Amygdala (tissue), 56 donors: Measurements from ENCODE around the gene TAS1R2.

ENCODE experiments used
- DNase-seq, 56 donors: peaks; one replicate each; lab custom pipeline; 2025; lab: John Stamatoyannopoulos, UW

TAS1R2 gene

DNA sequence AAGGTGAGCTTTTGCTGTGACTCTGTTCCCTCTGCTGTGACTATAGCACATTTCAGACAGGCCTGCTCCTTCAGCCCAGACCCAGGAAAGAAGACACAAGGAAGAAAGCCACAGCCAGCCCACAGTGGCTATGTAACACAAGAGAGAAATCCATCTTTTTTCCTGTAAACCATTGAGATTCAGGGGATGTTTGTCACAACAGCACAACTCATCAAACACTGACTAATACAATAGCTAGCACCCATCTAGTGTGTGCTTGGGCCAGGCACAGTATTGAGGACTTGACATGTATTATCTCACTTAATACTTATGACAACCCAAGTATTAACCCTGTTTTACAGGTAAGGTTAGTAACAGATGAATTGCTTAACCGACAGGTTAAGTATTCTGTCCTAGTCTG lies 29.8 kb downstream of the TAS1R2 start:
- no peak for DNase-seq

DNA sequence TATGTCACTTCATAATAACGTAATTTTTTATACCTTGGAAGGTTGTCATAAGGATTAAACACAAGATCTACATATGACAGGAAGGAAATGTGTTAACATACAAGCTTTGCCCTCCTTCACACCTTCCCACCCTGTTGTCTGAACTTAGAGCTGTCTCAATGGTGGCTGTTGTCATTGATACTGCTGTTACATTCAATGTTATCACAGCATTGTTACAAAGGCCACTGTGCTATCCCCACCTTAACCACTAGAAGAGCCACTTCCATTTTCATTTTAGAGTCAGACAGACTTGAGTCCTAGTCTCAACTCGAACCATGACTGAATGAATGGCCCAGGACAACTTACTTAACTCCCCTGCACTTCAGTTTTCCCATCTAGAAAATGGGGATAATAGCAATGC lies 31.2 kb downstream of the TAS1R2 start:
- DNase-seq = no peak

DNA sequence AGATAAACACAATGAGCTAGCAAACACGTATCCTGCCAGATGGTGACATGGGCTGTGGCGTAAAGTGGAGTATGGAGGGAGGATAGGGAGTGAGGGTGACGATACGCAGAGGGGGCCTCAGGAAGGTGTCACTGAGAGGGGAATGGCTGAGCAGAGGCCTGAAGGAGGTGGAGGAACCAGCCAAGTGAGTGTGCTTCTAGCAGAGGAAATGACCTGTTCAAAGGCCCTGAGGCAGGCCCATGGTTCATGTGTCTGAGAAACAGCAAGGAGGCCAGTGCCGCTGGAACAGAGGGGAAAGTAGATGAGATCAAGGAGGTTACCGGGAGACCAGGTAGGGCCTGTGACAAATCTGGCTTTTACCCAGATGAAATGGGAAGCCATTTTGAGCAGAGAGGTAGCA lies 36.0 kb downstream of the TAS1R2 start:
- no peak for DNase-seq

DNA sequence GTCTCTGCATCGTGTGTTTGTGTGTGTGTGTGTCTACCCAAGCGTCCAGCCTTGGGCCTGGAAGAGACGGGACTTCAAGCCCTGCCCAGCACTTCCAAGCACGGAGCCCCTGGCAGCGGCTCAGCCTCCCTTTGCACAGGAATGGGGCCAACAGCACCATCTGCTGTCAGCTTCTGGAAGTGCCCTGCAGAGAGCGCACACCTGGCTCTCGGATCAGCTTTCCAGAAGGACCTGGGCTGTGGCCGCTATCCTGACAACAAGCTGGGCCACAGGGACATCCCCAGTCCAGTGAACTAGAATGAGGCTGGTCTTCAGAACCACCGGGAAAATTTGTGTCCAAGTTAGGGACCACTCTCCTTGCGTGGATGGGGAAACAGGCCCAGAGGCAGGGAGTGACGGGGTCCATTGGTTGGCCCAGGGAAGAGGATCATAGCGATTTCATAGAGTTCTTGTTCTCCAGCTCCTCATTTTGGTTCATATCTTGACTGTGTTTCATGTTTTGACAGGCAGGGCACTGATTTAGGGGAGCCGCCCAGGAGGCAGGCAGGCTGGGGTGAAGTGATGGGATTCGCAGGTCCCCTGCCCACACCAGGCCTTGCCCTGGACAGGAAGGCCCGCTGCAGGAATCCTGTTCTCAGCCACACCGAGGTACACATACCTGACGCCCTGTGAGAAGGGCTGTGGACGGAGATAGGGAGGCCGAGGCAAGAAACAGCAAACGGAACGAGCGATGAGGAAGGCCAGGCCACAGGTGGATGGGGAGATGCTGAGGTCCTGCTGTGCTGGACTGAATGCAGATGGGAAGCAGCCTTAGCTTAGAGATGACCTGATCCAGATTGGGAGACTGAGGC lies 38.4 kb downstream of the TAS1R2 start:
- DNase-seq = peak in 48 of 56 donors; percentile 4 to 77 (median 28)

DNA sequence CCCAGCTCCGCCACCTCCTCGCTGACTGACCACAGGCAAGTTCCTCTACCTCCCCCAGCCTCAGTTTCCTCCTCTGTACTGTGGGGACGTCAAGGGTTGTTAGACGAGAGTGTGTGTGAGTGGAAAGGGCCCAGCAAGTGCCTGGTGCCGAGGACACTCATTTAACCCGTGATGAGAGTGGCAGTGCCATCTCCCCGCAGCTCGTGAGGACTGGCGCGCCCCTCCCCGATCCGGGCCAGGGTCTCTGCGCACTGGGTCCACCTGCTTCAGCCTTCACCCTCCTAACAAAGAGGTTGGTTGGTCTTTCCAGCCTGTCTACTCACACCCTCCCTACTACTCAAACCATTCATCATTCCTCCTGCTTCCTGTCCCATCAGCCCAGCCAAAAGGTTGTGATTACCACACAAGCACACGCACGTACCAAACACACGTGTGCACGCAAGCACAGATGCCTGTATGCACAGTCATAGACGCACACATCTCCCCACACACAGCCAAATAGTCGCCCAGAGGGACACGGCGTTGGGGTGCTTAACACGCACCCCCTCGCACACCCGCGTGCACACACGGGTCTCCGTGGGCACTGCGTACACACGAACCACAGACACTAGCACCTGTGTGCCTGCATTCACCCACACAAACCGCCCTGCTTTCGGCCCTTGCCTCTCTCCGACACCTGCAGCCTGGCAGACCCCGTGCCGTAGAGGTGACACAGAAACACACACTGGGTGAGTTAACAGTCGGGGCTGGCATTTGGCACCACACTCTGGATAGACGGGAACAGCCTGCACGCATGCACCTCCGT lies 39.3 kb downstream of the TAS1R2 start:
- no peak for DNase-seq

DNA sequence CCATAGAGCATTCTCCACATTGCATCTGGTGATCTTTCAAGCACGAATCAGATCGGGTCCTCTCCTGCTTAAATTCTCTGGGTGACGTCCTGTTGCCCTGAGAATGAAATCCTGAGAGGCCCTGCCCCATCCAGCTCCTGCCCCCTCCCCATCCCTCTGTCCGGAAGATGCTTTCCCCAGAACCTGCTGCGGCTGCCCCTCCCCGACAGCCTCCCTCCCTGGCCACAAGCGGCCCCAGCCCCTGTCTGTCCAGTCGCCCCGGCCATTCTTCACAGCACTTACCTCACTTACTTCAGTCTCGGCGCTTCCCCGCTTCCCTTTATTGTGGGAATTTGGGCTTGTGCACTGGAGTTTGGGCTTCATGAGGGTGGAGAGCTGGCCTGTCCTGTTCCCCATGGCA lies 40.3 kb downstream of the TAS1R2 start:
- DNase-seq = no peak

DNA sequence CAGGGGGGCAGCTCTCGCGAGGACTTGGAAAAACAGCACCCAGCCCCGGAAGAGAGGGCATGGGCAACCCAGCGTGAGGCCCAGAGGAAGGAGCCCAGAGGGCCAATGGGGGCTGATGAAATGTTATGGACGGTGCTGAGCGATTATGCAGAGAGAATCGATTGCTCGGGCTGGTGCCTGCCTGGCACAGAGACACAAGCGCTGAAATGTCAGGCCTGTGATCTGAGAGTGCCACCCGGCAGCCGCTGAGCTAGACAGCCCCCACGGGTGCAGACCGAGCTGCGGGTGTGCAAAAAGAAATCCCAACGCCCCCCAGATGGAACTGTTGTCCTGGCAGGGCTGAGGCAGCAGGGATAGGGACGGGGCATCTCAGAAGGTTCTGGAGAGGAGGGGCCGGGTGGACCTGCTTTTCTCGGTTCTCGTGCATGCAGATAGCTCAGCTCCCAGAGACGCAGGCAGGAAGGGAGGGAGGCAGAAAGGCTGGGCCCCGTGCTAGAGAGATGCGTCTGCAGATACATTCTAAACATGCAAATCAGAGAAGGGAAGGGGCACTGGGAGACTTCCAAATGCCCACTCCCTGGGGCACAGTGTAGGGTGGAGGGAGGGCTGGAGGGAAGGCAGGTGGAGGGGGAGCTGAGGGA lies 41.5 kb downstream of the TAS1R2 start:
- DNase-seq = no peak

DNA sequence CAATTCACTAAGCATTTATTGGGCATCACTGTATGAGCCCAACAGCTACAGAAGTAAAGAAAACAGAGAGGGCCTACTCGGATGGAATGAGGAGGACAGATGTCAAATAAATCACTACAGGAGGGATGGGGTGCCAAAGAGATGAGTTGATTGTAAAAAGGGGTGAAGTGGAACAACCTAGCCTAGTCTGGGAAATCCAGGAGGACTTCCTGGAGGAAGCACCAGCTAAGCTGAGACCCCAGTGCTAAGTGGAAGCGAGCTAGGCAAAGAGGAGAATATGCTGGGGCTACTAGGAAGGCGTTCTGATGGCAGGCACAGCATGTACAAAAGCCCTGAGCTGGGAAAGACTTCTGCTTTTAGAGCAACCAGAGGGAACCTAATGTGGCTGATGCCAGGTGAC lies 42.1 kb downstream of the TAS1R2 start:
- no peak for DNase-seq

DNA sequence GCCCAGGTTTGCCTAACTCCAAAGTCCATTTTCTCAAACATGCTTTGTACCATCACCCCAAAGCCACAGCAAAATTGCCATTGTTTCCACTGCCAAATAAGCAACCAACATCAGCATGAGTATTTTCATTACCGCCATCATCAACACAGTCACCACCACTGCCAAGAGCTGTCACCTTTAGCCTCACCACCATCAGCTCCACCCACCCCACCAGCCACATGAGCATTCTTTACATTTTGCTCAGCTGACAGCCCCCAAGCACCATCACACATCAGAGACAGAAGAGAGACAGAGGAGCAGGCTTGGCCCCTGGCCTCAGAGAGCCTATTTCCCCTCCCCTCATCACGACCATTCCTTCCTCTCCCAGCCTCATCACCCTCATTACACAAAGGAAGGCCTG lies 42.7 kb downstream of the TAS1R2 start:
- DNase-seq = no peak

DNA sequence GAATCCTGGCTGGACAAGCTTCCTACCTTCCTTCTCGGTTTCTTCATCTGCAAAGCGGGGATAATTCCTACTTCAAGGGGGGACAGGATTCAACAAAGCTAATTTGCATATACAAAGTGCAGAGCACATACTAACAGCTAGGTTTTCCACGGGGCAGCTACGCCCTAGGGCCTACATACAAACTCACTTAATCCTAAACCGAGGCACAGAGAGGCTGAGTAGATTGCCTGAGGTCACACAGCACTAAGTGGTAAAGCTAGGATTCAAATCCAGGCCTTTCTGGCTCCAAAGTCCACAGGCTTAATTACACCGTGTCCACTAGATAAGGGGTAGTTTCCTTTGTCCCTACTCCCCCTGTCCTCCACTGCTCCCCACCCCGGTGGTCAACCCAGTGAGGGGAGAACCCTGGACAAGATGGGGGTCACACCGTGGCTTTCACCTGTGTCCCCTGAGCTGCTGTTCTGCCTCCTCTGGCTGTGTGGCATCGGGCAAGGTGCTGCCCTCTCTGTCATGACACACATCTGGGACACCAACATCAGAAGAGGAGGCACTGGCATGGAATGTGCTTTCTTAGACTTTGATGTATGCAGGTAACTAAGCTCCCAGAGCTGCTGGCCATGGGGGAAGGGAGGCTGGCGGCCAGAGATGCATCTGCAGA lies 44.5 kb downstream of the TAS1R2 start:
- DNase-seq = no peak

DNA sequence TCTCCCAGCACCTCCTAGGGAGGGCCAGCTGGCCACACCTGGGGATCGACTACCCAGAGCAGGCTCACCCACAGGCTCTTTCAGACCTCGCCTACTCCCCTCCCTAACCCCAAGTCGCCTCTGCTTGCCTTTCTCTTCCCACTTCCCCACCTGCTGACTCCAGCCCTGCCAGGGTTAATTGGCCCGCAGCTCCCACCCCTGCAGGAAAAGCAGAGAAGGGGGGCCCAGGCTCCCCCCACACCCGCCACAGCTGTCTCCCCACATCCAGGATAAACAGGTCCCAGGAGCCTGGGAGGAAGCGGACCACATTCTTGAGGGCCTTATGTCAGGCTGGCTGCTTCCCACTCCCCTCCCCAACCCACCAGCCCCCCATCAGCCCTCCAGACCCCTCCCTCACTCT lies 45.0 kb downstream of the TAS1R2 start:
- DNase-seq = no peak

DNA sequence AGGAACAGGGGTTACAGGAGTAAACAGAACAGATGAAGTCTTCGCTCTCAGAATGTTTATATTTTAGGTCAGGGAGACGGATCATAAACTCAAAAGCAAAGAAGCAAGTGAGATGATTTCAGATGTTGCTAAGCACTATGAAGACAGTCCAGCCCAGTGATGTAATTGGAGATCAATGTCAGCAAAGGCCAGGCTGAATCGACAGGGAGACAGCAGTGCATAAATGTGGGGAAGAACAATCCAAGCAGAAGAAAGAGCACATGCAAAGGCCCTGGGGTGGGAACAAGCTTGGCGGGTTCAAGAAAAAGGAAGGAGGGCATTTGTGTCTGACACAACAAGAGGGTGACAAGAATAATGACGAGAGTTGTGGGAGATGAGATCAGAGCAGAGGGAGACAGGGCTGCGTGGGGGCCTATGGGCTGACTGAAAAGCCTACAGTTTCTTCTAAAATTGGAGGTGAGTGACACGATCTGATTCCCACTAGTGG lies 47.0 kb downstream of the TAS1R2 start:
- no peak for DNase-seq

DNA sequence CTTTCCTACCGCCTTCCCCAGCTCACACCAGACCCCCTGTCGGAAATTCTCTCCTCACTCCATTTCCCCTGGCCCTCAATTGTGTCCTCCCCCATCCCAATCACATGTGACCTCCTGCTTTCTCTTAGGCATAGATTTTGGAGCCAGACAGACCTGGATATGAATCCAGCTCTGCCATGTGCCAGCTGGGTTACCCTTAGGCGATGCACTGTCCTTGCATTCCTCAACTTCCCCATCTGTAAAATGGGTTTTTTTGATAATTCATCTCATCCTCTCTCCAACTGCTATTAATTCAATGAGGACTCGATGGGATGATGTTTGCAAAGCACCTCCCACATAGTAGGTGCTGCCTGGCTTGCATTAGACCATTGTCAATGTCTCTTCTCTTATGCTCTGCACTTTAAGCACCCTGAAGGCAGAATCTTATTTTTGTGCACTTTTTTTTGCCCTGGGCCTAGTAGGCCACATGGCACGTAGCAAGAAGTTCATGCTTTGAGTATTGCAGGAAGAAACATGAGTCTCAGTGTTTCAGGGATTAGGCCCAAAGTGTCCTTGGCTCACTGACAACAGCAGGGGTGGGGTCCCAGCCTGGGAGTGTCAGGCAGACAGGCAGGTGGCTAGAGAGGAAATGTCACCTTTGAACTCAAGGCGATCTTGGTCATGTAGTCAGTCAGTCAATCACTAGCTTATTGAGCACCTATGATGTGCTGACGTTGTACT lies 47.6 kb downstream of the TAS1R2 start:
- no peak for DNase-seq

DNA sequence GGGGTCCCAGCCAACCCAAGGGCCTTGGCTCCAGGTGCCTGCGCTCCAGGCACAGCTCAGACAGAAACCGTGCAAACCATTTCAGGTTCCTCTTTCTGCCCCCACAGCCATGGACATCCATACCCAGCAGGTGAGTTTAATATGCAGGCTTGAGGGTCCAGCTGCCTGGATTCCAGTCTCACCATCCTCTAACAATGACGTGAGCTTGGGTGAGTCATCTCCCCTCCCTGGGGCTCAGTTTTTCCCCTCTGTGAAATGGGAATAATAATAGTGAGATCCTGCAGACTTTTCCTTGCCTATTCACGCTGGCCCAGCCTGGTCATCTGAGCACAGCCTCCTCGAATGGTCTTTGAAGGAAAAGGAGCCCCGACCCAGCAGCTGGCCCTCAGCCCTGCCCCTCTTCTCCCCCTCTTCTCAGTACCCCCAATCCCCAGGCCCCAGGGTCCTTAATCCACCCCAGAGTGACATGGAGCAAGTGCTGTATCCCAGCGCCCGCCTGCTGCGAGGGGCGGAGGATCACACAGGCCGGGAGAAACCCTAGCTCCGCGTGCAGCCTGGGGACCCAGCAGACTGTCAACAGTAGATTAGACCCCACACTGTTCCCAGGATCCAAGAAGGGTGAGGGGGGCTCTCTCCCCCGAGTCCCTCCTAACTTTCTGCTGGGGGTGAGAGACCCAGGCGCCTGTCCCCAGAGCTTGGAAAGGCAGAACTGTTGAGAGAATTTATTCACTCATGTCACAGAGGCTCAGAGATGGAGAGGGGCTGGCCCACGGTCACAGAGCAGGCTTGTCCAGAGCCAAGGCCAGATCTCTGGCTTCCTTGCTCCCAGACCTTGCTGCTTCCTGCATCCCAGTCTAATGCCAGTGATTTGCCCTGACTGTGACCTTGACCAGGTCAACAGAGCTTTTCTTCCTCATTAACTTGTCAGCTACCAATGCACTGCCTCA lies 49.2 kb downstream of the TAS1R2 start:
- DNase-seq = no peak

DNA sequence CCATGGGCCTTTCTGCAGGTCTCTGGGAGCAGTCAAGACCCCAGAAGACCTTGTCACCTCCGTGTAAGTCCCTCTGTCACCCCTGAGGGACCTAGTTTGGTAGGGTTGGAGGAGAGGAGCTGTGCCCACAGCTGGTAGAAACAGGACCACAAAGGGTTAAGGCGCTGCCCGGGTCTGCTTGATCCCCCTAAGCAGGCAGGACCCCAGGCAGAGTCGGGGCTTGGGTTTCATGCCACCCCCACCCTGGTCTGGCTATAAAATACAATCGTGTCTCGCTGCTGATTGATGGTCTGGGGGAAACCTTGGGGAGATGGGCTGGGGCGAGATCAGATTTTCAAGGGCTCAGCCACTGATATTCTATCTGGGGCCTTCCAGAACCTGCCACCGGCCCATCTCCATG lies 50.9 kb downstream of the TAS1R2 start:
- no peak for DNase-seq

DNA sequence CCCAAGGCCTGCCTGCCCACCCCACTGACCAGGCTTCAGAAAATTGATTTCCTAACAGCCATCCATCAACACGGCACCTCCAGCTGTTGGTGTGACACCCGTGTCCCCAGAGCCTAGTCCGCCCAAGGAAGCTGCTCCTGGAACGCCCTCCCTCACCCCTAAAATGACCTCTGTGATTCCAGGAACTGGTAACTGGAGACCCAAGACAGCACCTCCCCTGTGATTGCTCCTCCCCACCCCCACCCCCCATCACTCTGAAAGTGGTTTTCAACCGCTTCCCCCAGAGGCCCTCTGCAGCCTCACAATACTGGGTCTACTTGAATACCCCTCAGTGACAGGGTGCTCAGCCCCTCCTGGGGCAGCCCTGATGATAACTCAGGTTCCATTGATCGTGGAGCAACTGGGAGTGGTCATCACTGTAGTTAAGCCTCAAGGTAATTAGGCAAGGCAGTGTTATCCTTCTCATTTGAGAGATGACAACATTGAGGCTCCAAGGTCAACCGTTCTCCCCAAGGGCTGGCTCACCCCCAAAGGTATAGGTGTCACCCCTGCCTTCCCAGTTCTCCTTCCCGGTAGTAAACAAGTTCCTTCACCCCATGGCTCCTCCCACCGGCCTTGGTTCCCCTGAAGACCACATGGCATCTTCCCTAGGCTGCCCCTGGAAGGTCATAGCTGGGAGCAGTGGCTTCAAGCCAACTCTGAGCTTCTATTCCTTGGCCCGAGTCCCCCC lies 52.0 kb downstream of the TAS1R2 start:
- no peak for DNase-seq

DNA sequence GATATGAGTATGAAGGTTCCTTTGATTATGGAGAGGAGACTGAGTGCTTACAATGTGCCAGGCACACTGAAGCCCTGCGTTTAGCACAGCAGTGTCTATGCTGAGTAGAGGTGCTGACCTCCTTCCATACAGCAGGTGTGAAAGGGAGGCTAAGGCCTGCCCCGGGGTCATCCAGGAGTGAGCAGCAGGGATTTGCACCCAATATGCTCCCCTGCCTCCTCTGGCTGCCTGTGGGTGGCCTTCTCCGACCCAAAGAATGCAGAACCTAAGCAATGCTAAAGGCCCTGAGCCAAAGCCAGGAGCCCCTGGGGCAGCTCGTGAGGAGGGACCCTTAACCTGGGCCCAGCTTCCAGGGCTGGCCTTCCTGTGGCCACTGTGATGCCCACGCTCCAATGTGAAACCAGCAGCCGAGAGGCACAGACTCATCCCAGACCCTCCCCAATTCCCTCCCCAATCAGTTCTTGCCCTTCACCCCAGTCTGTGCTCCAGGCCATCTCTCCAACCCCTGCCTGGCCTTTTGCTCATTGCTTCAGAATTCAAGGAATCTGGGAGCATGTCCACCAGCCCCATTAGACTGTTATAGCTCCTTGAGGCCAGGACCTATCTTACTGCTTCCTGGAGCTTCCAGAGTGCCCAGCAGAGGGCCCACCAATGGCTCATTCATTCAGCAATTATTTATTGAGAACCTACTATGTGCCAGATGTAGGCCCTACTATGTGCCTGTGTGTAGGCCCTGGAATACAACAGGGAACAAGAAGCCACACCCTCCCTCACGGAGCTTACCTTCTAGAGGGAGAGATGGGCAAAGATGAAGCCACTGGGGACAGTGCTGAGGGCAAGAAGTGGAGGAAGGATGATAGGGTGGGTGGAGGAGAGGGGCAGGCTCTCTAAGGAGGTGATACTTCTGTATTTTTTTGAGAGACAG lies 53.3 kb downstream of the TAS1R2 start:
- no peak for DNase-seq
